Adrenal gland (tissue), 12 donors: ENCODE data around the gene C12orf43. TPM values are rescaled to one million over a fixed set of nuclear protein-coding genes. Genes with fewer than 3 reads are reported as not detected.

ENCODE experiments used
- DNase-seq, 7 donors: peaks; one replicate each; pipeline ENCODE4 v3.0.0-alpha.2; 2019 to 2020
- H3K27ac ChIP-seq, 5 donors: fragments of 200-600 bp; sonication (generic) in 4 of 5; 1 replicate in 3 of 5; 2 replicates in 2 of 5; pipeline versions ENCODE4 v1.5.1 to v1.8.0; 2016 to 2020; ENCODE audit warnings: mild to moderate bottlenecking in 1 of 5
- H3K27me3 ChIP-seq: fragments of 200-600 bp; 2 replicates; pipeline ENCODE4 v1.8.0; 2021
- H3K36me3 ChIP-seq, 2 donors: fragments of 200-600 bp; replicated peaks in 1 of 2; 1 replicate in 1 of 2; 2 replicates in 1 of 2; pipeline versions ENCODE4 v1.5.1 to v1.8.0; 2018 to 2022
- H3K4me1 ChIP-seq, 2 donors: fragments of 200-600 bp; replicated peaks in 1 of 2; 1 replicate in 1 of 2; 2 replicates in 1 of 2; pipeline versions ENCODE4 v1.5.1 to v1.8.0; 2018 to 2021
- H3K4me3 ChIP-seq, 4 donors: fragments of 200-600 bp; sonication (generic) in 3 of 4; one replicate each; pipeline ENCODE4 v1.5.1; 2016 to 2018
- H3K9me3 ChIP-seq, 3 donors: fragments of 200-600 bp; sonication (generic) in 1 of 3; replicated peaks in 1 of 3; 1 replicate in 2 of 3; 2 replicates in 1 of 3; pipeline versions ENCODE4 v1.5.1 to v1.8.0; 2016 to 2021
- POLR2A ChIP-seq, 2 donors: fragments of 450-650 bp; IDR thresholded peaks; one replicate each; pipeline ENCODE4 v1.6.1; 2017; ENCODE audit warnings: antibody characterized with exemption in 2 of 2, mild to moderate bottlenecking in 2 of 2, moderate library complexity in 1 of 2
- WGBS, 4 donors: extraction: QIAGEN DNeasy Blood & Tissue Kit in 2 of 4; methylation state at CpG; one replicate each; pipeline versions ENCODE4 v1.1.5 to v1.1.7; 2013 to 2017; 5-methylcytosine and 5-hydroxymethylcytosine counted together
- intact Hi-C, 2 donors: fragments of 100-400 bp; cut with DNase I; formaldehyde crosslinking; loops; one replicate each; pipeline versions ENCODE4 v1.14.1 to v1.15.0; 2022 to 2023
- polyA plus RNA-seq, 3 donors: library from polyadenylated mRNA; stranded (reverse); fragments of 200-250 nt in 2 of 3; fragments of 350-450 nt in 1 of 3; fragmentation: Illumina TruSeq in 1 of 3; extraction: RNeasy Lipid Tissue Mini Kit (QIAGEN cat#74804) in 1 of 3; gene quantifications; one replicate each; pipeline ENCODE4 v1.2.3, GENCODE V29; 2013 to 2014
- total RNA-seq, 9 donors: library from RNA; depleted of rRNA in 4 of 9; stranded (reverse); fragments of >200 nt in 4 of 9; fragments of 120-200 nt in 1 of 9; fragmentation: NEBNext Ultra II Directional in 1 of 9; extraction: Animal tissue kit (Norgen Biotek cat#: 25700) in 1 of 9; gene quantifications; one replicate each; pipeline versions ENCODE4 v1.1.0 to v1.2.4, GENCODE V29; 2013 to 2023
- TF ChIP-seq, protein P1 (sequence below), 6 experiments: fragments of 450-650 bp in 4 of 6; fragments of 200-600 bp in 2 of 6; sonication (generic) in 1 of 6; IDR thresholded peaks; 1 replicate in 5 of 6; 2 replicates in 1 of 6; pipeline versions ENCODE4 v1.5.1 to v1.8.0; 2016 to 2021; ENCODE audit warnings: antibody characterized with exemption in 6 of 6, mild to moderate bottlenecking in 2 of 6, moderate library complexity in 1 of 6
- donor health status: healthy with polysubstance abuse.
- donor health status: Bipolar disorder and iron deficiency.
- donor health status: DM: yes; HTN: yes; CAD: no.
- donor health status: DM: no; HTN: no; CAD: no.
- donor health status: DM: no; HTN: no; CAD: no.
- donor health status: DM: yes; HTN: yes; CAD: no.

C12orf43 gene
- total and polyA plus RNA-seq, 12 donors = 8.9 to 20.0 (median 13.5) TPM

DNA sequence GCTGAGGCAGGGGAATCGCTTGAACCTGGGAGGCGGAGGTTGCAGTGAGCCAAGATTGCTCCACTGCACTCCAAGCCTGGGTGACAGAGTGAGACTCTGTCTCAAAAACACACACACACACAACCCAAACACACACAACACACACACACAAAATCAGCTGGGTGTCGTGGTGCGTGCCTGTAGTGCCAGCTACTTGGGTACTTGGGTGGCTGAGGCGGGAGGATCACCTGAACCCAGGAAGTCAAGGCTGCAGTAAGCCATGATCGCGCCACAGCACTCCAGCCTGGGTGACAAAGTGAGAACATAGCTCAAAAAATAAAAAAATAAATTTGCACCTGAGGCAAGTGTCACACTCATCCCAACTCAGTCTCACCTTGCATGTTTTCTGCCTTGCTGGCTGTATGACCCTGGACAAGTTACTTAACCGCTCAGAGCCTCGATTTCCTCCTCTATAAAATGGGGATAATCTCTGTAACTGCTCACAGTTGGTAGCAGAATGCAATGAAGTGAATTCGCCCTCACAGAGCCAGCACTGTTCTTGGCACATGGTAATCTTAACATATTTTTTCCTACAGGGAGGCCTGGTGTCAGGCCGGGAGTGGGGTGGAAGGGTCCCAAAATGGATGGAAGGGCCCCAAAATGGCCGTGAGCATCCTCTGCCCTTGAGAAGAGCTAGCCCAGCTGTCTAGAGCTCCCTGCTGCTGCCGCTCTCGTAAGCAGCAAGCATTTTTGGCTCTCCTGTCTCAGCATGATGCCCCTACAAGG is 38.6 kb downstream of the C12orf43 start:
- H3K27ac ChIP-seq = no peak overlapping the region
- TF ChIP-seq, protein P1, sequence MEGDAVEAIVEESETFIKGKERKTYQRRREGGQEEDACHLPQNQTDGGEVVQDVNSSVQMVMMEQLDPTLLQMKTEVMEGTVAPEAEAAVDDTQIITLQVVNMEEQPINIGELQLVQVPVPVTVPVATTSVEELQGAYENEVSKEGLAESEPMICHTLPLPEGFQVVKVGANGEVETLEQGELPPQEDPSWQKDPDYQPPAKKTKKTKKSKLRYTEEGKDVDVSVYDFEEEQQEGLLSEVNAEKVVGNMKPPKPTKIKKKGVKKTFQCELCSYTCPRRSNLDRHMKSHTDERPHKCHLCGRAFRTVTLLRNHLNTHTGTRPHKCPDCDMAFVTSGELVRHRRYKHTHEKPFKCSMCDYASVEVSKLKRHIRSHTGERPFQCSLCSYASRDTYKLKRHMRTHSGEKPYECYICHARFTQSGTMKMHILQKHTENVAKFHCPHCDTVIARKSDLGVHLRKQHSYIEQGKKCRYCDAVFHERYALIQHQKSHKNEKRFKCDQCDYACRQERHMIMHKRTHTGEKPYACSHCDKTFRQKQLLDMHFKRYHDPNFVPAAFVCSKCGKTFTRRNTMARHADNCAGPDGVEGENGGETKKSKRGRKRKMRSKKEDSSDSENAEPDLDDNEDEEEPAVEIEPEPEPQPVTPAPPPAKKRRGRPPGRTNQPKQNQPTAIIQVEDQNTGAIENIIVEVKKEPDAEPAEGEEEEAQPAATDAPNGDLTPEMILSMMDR (IDR thresholded peaks at IDR 0.05) = no peak
- no peak for TF ChIP-seq POLR2A (IDR thresholded peaks at IDR 0.05)
- no peaks in the 10 kb centered on the region for H3K36me3 ChIP-seq
- intact Hi-C loops = loop anchor here (10.0 kb wide), 3 partner anchors 223 to 393 kb away; partner anchors contain the start of genes CABP1 (in 2 of the 2) and POP5 (in 1 of the 2)
- H3K27me3 ChIP-seq = no peaks in the 10 kb centered on the region
- no peak overlapping the region for H3K4me3 ChIP-seq
- DNase-seq = no peak
- H3K9me3 ChIP-seq = no peaks in the 10 kb centered on the region
- no peaks in the 10 kb centered on the region for H3K4me1 ChIP-seq
- 89 to 94% (median 92%) methylated on average over 12 to 14 of the region's 14 CpGs for WGBS, 4 donors

DNA sequence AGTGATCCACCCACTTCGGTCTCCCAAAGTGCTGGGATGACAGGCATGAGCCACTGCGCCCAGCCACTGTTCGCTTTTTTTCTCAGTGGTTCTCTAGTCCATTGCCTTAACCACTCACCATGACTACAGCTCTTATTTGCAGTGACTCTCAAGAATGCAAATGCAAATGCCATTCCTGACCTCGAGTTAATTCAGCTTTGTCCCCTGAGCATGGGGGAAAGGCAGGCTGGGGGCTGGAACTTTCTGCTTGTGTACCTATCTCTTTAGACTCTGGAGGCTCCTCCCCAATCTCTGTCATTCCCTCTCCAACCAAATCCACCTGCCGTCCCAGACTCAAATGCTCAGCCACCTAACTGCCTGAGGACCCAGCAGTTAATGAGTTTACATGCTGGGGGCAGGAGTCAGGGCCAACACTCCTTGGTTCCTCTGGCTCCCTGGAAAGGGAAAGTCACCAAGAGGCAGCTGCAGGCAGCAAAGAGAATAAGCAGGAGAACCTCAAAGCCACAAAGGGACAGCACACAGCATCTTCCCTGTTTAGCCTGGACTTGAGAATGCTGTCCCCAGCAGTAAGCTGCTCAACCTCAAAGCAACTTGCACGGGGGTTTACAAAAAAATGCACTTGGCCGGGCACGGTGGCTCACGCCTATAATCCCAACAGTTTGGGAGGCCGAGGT is 43.3 kb downstream of the C12orf43 start:
- 61 to 71% (median 64%) methylated on average over 5 to 10 of the region's 10 CpGs for WGBS, 4 donors
- intact Hi-C loops = loop anchor here (10.0 kb wide), 3 partner anchors 218 to 388 kb away; partner anchors contain the start of genes CABP1 (in 2 of the 2) and POP5 (in 1 of the 2)
- H3K27ac ChIP-seq = no peak overlapping the region
- TF ChIP-seq, protein P1 (IDR thresholded peaks at IDR 0.05) = no peak
- no peak for TF ChIP-seq POLR2A (IDR thresholded peaks at IDR 0.05)
- no peaks in the 10 kb centered on the region for H3K9me3 ChIP-seq
- H3K4me1 ChIP-seq = no peaks in the 10 kb centered on the region
- no peaks in the 10 kb centered on the region for H3K27me3 ChIP-seq
- no peak for DNase-seq
- H3K36me3 ChIP-seq = no peaks in the 10 kb centered on the region
- no peak overlapping the region for H3K4me3 ChIP-seq

DNA sequence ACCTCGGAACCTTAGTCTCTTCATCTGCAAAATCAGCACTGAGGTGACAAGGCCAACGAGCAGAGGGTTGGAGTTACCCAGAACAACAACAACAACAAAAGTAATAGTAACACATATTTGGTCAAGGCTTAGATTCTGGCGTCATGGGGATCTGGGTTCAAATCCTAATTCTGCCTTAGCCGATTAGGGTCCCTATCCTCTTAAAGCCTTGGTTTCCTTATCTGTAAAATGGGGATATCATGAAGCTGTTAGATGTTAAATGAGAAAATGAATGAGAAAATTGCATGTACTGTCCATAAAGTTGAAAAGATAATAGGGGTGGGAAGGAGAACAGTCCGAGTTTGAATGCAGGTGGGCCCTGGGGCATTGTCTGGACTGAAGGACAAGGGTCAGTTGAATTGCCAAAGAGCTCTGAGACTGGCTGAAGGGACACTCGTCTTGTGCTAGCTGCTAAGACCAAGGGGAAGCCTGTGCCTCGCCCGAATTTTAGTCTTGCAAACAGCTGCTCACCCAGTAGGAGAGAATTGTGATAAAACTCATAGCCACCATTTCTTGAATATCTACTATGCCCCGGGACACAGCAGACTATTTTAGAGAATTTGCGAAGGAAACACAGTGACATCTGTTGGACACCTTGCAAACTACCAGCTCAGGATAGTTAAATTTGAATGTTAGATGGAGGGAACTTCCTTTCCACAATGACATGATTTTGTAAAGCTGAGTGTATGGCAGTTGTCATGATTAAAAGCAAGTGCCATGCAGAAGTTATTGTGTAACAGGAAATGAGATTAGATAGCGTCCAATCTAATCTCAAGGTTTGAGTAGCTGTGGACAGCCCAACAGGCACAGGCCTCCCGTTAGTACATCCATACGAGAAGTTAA is 44.7 kb downstream of the C12orf43 start:
- 27 to 34% (median 30%) methylated on average over 13 of the region's 13 CpGs for WGBS, 4 donors
- TF ChIP-seq POLR2A (IDR thresholded peaks at IDR 0.05) = no peak
- TF ChIP-seq, protein P1 (IDR thresholded peaks at IDR 0.05) = peak; percentile 49 to 84 (median 78)
- DNase-seq = peak; percentile 20 to 65 (median 35)
- Histone ChIP-seq H3K36me3 (no peaks in the 10 kb centered on the region), H3K4me3 (no peak overlapping the region), H3K27me3 (no peaks in the 10 kb centered on the region), H3K4me1 (no peaks in the 10 kb centered on the region), H3K9me3 (no peaks in the 10 kb centered on the region), H3K27ac (no peak overlapping the region)
- intact Hi-C loops = loop anchor here (10.0 kb wide), 3 partner anchors 217 to 387 kb away; partner anchors contain the start of genes CABP1 (in 2 of the 2) and POP5 (in 1 of the 2)
